Adipose tissue (tissue), 3 donors: Measurements from ENCODE around the gene APIP. TPM values are rescaled to one million over a fixed set of nuclear protein-coding genes. Genes with fewer than 3 reads are reported as not detected.

ENCODE experiments used
- H3K27ac ChIP-seq: one replicate; pipeline ENCODE4 v1.5.1; 2013; ENCODE audit warnings: low read depth, low read length
- WGBS, 3 donors: extraction: QIAGEN DNeasy Blood & Tissue Kit; methylation state at CpG; one replicate each; pipeline ENCODE4 v1.1.7; 2013; 5-methylcytosine and 5-hydroxymethylcytosine counted together
- polyA plus RNA-seq, 3 donors: library from polyadenylated mRNA; stranded (reverse); fragments of 200-250 nt; gene quantifications; one replicate each; pipeline ENCODE4 v1.2.3, GENCODE V29; 2013
- donor health status: healthy with polysubstance abuse.
- donor health status: Bipolar disorder and iron deficiency.
- donor health status: healthy.

Gene APIP
- polyA plus RNA-seq, 3 donors: 15.1 to 38.5 (median 35.6) TPM

- 52 to 83% (median 75%) methylated on average over 2 of the region's 2 CpGs for WGBS, 3 donors
- no peak overlapping the region for H3K27ac ChIP-seq
Observed at GRCh38 chr11:34859496-34859895, 56.7 kb downstream of the APIP start.

GRCh38 chr11:34857463-34857862 lies 58.7 kb downstream of the APIP start:
- no peak overlapping the region for H3K27ac ChIP-seq
- WGBS, 3 donors: 41 to 92% (median 66%) methylated on average over 2 of the region's 2 CpGs

- 56 to 78% (median 58%) methylated on average over 1 of the region's 1 CpG for WGBS, 3 donors
- no peak overlapping the region for H3K27ac ChIP-seq
Observed at GRCh38 chr11:34856251-34856650, 59.9 kb downstream of the APIP start.

- 74 to 84% (median 74%) methylated on average over 3 of the region's 3 CpGs for WGBS, 3 donors
- no peak overlapping the region for H3K27ac ChIP-seq
Observed at GRCh38 chr11:34855754-34856095, 60.5 kb downstream of the APIP start.

GRCh38 chr11:34855021-34855753 lies 61.0 kb downstream of the APIP start:
- whole genome bisulfite sequencing, 3 donors: 82 to 91% (median 83%) methylated on average over 5 of the region's 5 CpGs
- H3K27ac ChIP-seq: no peak overlapping the region

- no peak overlapping the region for H3K27ac ChIP-seq
Observed at GRCh38 chr11:34851916-34852315, 64.3 kb downstream of the APIP start.

- 52 to 79% (median 61%) methylated on average over 4 of the region's 4 CpGs for WGBS, 3 donors
- no peak overlapping the region for H3K27ac ChIP-seq
Observed at GRCh38 chr11:34850334-34850733, 65.8 kb downstream of the APIP start.

GRCh38 chr11:34846467-34846866 lies 69.7 kb downstream of the APIP start:
- 69 to 94% (median 77%) methylated on average over 3 of the region's 3 CpGs for WGBS, 3 donors
- H3K27ac ChIP-seq: no peak overlapping the region

GRCh38 chr11:34844463-34845112 lies 71.6 kb downstream of the APIP start:
- WGBS, 3 donors: 83 to 92% (median 84%) methylated on average over 5 of the region's 5 CpGs
- no peak overlapping the region for H3K27ac ChIP-seq

- H3K27ac ChIP-seq: no peak overlapping the region
Observed at GRCh38 chr11:34843271-34843670, 72.9 kb downstream of the APIP start.

- no peak overlapping the region for H3K27ac ChIP-seq
- 49 to 65% (median 49%) methylated on average over 4 of the region's 4 CpGs for WGBS, 3 donors
Observed at GRCh38 chr11:34840736-34841386, 75.3 kb downstream of the APIP start.

GRCh38 chr11:34839969-34840368 lies 76.2 kb downstream of the APIP start:
- no peak overlapping the region for H3K27ac ChIP-seq
- 89 to 98% (median 95%) methylated on average over 2 of the region's 2 CpGs for WGBS, 3 donors

GRCh38 chr11:34836958-34837856 lies 79.0 kb downstream of the APIP start:
- H3K27ac ChIP-seq: no peak overlapping the region
- WGBS, 3 donors: 72 to 78% (median 74%) methylated on average over 4 of the region's 4 CpGs

GRCh38 chr11:34833602-34834001 lies 82.6 kb downstream of the APIP start:
- H3K27ac ChIP-seq: no peak overlapping the region

Other genes starting within 250 kb of the APIP start
- 10 to 100 TPM; 14.3 to 35.1 (median 20.8) TPM for gene PDHX, start 239 bp upstream of the APIP start, polyA plus RNA-seq
- 100 to 1,000 TPM in 2 of 3 donors, 10 to 100 TPM in 1; 42.4 to 157 (median 110) TPM for gene CD44, start 222.8 kb upstream of the APIP start, polyA plus RNA-seq